Endothelial cell of umbilical vein (primary cell): ENCODE data around the gene RAB27B. TPM values are rescaled to one million over a fixed set of nuclear protein-coding genes. Genes with fewer than 3 reads are reported as not detected.

Experiments used
- BruUV-seq: library from RNA; stranded (reverse); fragments of 400-500 nt; replicated peaks from 2 replicates; lab custom pipeline; 2021; lab: Mats Ljungman, UMichigan
- CTCF ChIA-PET: fragments of 300-600, 350-600 bp; sonication (Branson Sonifier 250); formaldehyde crosslinking; loops from one replicate; lab custom pipeline; 2021; ENCODE audit warnings: antibody characterized with exemption, inconsistent platforms; lab: Charles Lee
- POLR2A ChIA-PET: fragments of 300-600, 350-600 bp; sonication (Branson Sonifier 250); formaldehyde crosslinking; loops from one replicate; lab custom pipeline; 2021; ENCODE audit warnings: antibody characterized with exemption, inconsistent platforms; lab: Charles Lee
- DNase-seq: peaks from one replicate; pipeline ENCODE4 v3.0.0-alpha.2; 2011; ENCODE audit warnings: low read depth, low spot score
- FAIRE-seq: peaks from 2 replicates; lab custom pipeline; 2011; peaks lifted over from hg19 to GRCh38; lab: Jason Lieb, UNC
- H2AFZ ChIP-seq: 2 replicates; pipeline ENCODE4 v1.6.0; 2012; ENCODE audit warnings: low read depth, low read length, control low read depth, inconsistent platforms
- H3K27ac ChIP-seq: 2 replicates; pipeline ENCODE4 v1.5.1; 2011; ENCODE audit warnings: low read depth, mild to moderate bottlenecking, control low read depth, low read length, moderate library complexity; ENCODE audit not compliant: insufficient read depth
- H3K27me3 ChIP-seq, 2 experiments: 2 replicates each; pipeline versions ENCODE4 v1.6.0 to v1.6.1; 2011; ENCODE audit warnings: low read length in 2 of 2, mixed read lengths in 1 of 2; ENCODE audit not compliant: control insufficient read depth in 2 of 2, insufficient read depth in 2 of 2
- H3K36me3 ChIP-seq, 2 experiments: 2 replicates in 1 of 2; 3 replicates in 1 of 2; pipeline ENCODE4 v1.5.1; 2011; ENCODE audit warnings: low read length in 2 of 2, mild to moderate bottlenecking in 1 of 2, moderate library complexity in 1 of 2; ENCODE audit not compliant: control insufficient read depth in 2 of 2, insufficient read depth in 2 of 2; ENCODE audit errors: extremely low read depth in 1 of 2
- H3K4me1 ChIP-seq: 3 replicates; pipeline ENCODE4 v1.5.1; 2011; ENCODE audit warnings: mild to moderate bottlenecking, low read length; ENCODE audit not compliant: control insufficient read depth, insufficient read depth; ENCODE audit errors: extremely low read depth
- H3K4me2 ChIP-seq: 2 replicates; pipeline ENCODE4 v1.6.1; 2011; ENCODE audit warnings: low read length, control low read depth, mixed read lengths; ENCODE audit not compliant: insufficient read depth
- H3K4me3 ChIP-seq, 3 experiments: fragments of 200-600 bp in 1 of 3; sonication (generic), shearing (Covaris generic) in 1 of 3; replicated peaks in 1 of 3; 2 replicates each; pipeline ENCODE4 v1.5.1; 2011 to 2016; ENCODE audit warnings: control low read depth in 3 of 3, low read length in 3 of 3, mild to moderate bottlenecking in 2 of 3, inconsistent platforms in 1 of 3, low read depth in 1 of 3, moderate library complexity in 1 of 3; ENCODE audit not compliant: insufficient read depth in 1 of 3
- H3K79me2 ChIP-seq: 2 replicates; pipeline ENCODE4 v1.6.0; 2012; ENCODE audit warnings: low read length, inconsistent platforms; ENCODE audit not compliant: control insufficient read depth, insufficient read depth
- H3K9ac ChIP-seq: replicated peaks from 2 replicates; pipeline ENCODE3; 2011; ENCODE audit warnings: low read length, control low read depth; ENCODE audit not compliant: insufficient read depth; ENCODE audit errors: extremely low read depth
- H3K9me1 ChIP-seq: replicated peaks from 3 replicates; pipeline ENCODE4 v1.6.0; 2011; ENCODE audit warnings: mild to moderate bottlenecking, low read length; ENCODE audit not compliant: control insufficient read depth, insufficient read depth; ENCODE audit errors: extremely low read depth
- H3K9me3 ChIP-seq: replicated peaks from 2 replicates; pipeline ENCODE4 v1.5.1; 2012; ENCODE audit warnings: low read length, inconsistent platforms; ENCODE audit not compliant: control insufficient read depth, insufficient read depth
- H4K20me1 ChIP-seq: replicated peaks from 2 replicates; pipeline ENCODE3; 2011; ENCODE audit warnings: mild to moderate bottlenecking, low read length; ENCODE audit not compliant: control insufficient read depth, insufficient read depth; ENCODE audit errors: extremely low read depth
- EZH2 ChIP-seq: IDR thresholded peaks from 2 replicates; pipeline ENCODE4 v1.6.1; 2012; ENCODE audit warnings: borderline replicate concordance, low read depth, mild to moderate bottlenecking, moderate library complexity, low read length, inconsistent platforms; ENCODE audit not compliant: severe bottlenecking
- FOS ChIP-seq: IDR thresholded peaks from 2 replicates; pipeline ENCODE4 v1.6.1; 2011; ENCODE audit warnings: mild to moderate bottlenecking, low read length, moderate library complexity, borderline replicate concordance; ENCODE audit not compliant: insufficient read depth
- GATA2 ChIP-seq: IDR thresholded peaks from 2 replicates; pipeline ENCODE4 v1.7.0; 2011; ENCODE audit warnings: low read depth, mild to moderate bottlenecking, moderate library complexity, mixed read lengths, low read length; ENCODE audit not compliant: insufficient read length, insufficient read depth
- JUN ChIP-seq: IDR thresholded peaks from 2 replicates; pipeline ENCODE4 v1.6.1; 2011; ENCODE audit warnings: borderline replicate concordance, low read depth; ENCODE audit not compliant: insufficient read length, insufficient read depth
- MYC ChIP-seq: IDR thresholded peaks from one replicate; pipeline ENCODE4 v1.6.1; 2011; ENCODE audit warnings: mild to moderate bottlenecking, low read depth, low read length
- POLR2A ChIP-seq: IDR thresholded peaks from 2 replicates; pipeline ENCODE4 v1.6.1; 2012; ENCODE audit warnings: low read depth, mild to moderate bottlenecking, control low read depth, low read length
- POLR2AphosphoS5 ChIP-seq: IDR thresholded peaks from 2 replicates; pipeline ENCODE4 v1.6.1; 2012; ENCODE audit warnings: low read depth, mild to moderate bottlenecking, control low read depth, low read length, moderate library complexity; ENCODE audit not compliant: insufficient read depth
- dilution Hi-C: fragments of 300-500 bp; cut with MboI; formaldehyde crosslinking; loops from one replicate; pipeline ENCODE4 v1.15.0; 2019; ENCODE audit warnings: low sequenced_read_pairs; ENCODE audit not compliant: extremely low pct_ligation_motif_present
- intact Hi-C: fragments of 100-400 bp; cut with micrococcal nuclease; formaldehyde crosslinking; loops from one replicate; pipeline ENCODE4 v1.10.0; 2022
- polyA plus RNA-seq, 4 experiments: library from polyadenylated mRNA; depleted of rRNA in 3 of 4; stranded (reverse) in 3 of 4; unstranded in 1 of 4; fragments of >200 nt; gene quantifications; 2 replicates each; pipeline versions ENCODE4 v1.2.1 to v1.2.3, GENCODE V29; 2011 to 2012; ENCODE audit warnings: missing spikeins in 1 of 4
- total RNA-seq: library from RNA; stranded (reverse); gene quantifications from 2 replicates; pipeline ENCODE4 v1.2.3, GENCODE V29; 2021
- TF ChIP-seq, protein P1 (sequence below): IDR thresholded peaks from 2 replicates; pipeline ENCODE4 v1.6.1; 2011; ENCODE audit not compliant: insufficient read depth, insufficient read length
- TF ChIP-seq, protein P2 (sequence below), 2 donors: IDR thresholded peaks; 1 replicate in 1 of 2; 2 replicates in 1 of 2; pipeline ENCODE4 v1.5.1; 2011; ENCODE audit warnings: low read length in 2 of 2, mild to moderate bottlenecking in 2 of 2, moderate library complexity in 2 of 2, control low read depth in 1 of 2, inconsistent platforms in 1 of 2, low read depth in 1 of 2; ENCODE audit not compliant: insufficient read depth in 1 of 2; ENCODE audit errors: extremely low read depth in 1 of 2

The RAB27B gene
- total and polyA plus RNA-seq, 2 donors (not counting 3 experiments of a cell fraction or from before 2014, with no cell fraction given) = not detected

DNA sequence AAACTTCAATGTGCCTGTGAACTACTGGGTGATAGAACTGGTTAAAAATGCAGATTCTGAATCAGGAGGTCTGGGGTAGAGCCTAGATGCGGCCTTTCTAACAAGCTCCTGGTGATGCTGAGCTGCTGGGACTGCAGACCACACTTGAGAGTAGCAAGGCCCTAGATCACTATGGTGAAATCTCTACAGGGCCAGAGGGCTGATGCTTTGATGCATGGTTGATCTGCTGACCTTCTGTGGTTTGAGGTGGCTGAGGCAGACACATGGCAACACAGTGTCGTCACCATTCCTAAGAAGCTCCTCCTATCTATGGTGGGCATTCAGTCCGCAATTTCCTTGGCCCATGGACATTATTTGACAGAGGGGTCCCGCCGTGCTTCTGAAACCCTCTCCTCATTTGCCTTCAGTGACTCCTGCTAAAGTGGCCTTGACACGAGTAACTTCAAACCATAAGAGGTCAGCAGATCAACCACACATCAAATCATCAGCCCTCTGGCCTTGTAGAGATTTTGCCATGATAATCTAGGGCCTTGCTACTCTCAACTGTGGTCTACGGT lies 111.2 kb downstream of the RAB27B start:
- Histone ChIP-seq H3K9ac (no peak overlapping the region), H4K20me1 (no peaks in the 10 kb centered on the region), H3K9me1 (no peaks in the 10 kb centered on the region), H3K9me3 (no peaks in the 10 kb centered on the region), H3K27me3 (no peaks in the 10 kb centered on the region), H3K4me2 (no peak overlapping the region), H3K79me2 (no peaks in the 10 kb centered on the region), H3K36me3 (no peaks in the 10 kb centered on the region), H3K4me3 (no peak overlapping the region), H3K4me1 (no peaks in the 10 kb centered on the region), H2AFZ (no peak overlapping the region), H3K27ac (no peak overlapping the region)
- FAIRE-seq (no peak), DNase-seq (no peak)
- dilution Hi-C loops = no loop called here
- CTCF ChIA-PET = no interaction called here
- intact Hi-C loops = no loop called here
- no TSS peak for BruUV-seq
- TF ChIP-seq FOS = no peak
- TF ChIP-seq, protein P1, sequence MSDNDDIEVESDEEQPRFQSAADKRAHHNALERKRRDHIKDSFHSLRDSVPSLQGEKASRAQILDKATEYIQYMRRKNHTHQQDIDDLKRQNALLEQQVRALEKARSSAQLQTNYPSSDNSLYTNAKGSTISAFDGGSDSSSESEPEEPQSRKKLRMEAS = no peak
- TF ChIP-seq, protein P2, sequence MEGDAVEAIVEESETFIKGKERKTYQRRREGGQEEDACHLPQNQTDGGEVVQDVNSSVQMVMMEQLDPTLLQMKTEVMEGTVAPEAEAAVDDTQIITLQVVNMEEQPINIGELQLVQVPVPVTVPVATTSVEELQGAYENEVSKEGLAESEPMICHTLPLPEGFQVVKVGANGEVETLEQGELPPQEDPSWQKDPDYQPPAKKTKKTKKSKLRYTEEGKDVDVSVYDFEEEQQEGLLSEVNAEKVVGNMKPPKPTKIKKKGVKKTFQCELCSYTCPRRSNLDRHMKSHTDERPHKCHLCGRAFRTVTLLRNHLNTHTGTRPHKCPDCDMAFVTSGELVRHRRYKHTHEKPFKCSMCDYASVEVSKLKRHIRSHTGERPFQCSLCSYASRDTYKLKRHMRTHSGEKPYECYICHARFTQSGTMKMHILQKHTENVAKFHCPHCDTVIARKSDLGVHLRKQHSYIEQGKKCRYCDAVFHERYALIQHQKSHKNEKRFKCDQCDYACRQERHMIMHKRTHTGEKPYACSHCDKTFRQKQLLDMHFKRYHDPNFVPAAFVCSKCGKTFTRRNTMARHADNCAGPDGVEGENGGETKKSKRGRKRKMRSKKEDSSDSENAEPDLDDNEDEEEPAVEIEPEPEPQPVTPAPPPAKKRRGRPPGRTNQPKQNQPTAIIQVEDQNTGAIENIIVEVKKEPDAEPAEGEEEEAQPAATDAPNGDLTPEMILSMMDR (IDR thresholded peaks at IDR 0.05; ENCODE audit: extremely low read depth in 1 of 2, insufficient read depth in 1 of 2, low read depth in 1 of 2, low read length in 2 of 2) = no peak
- no peak for TF ChIP-seq JUN
- TF ChIP-seq POLR2A = no peak
- no peak for TF ChIP-seq MYC
- no peak for TF ChIP-seq POLR2AphosphoS5
- TF ChIP-seq GATA2 = no peak
- TF ChIP-seq EZH2 = no peak
- POLR2A ChIA-PET = no interaction called here
